AG04449 (cell line): ENCODE measurements around the gene CEBPE.

Source experiments
- CTCF ChIA-PET: fragments of 350-600 bp; formaldehyde crosslinking; extraction: SDS; loops from one replicate; lab custom pipeline; 2021; ENCODE audit warnings: antibody characterized with exemption; lab: Yijun Ruan, JAX
- POLR2A ChIA-PET: fragments of 400-600, 350-600 bp; formaldehyde crosslinking; extraction: SDS; loops from one replicate; lab custom pipeline; 2020; ENCODE audit warnings: antibody characterized with exemption, inconsistent platforms; lab: Yijun Ruan, JAX
- DNase-seq: peaks from one replicate; pipeline ENCODE4 v3.0.0-alpha.2; 2010; ENCODE audit warnings: low read depth, low spot score
- H3K4me3 ChIP-seq: 2 replicates; pipeline ENCODE4 v1.5.1; 2011; ENCODE audit warnings: low read depth, mild to moderate bottlenecking, control low read depth, low read length
- CTCF ChIP-seq: IDR thresholded peaks from one replicate; pipeline ENCODE4 v1.5.1; 2011; ENCODE audit warnings: mild to moderate bottlenecking, moderate library complexity, low read length, control low read depth, inconsistent platforms; ENCODE audit not compliant: insufficient read depth; ENCODE audit errors: missing control alignments

Gene CEBPE

GRCh38 chr14:23118506-23119362 is at the start of gene CEBPE:
CEBPE (minus strand) TSS chr14:23119255; CDS start chr14:23119091, 164 bp downstream.
- ChIA-PET POLR2A (no interaction called here), CTCF (interaction anchor here (0.7 to 20.1 kb wide), 10 partner anchors 24 to 177 kb away, joined by 3 to 1439 read pairs (median 8); partner anchors contain the start of gene SLC7A8)
- no peak for DNase-seq
- no peak within 1 kb of the TSS for H3K4me3 ChIP-seq
- no peak for TF ChIP-seq CTCF

- DNase-seq = no peak
- no peak for TF ChIP-seq CTCF
- ChIA-PET CTCF (interaction anchor here (1.8 to 25.6 kb wide), 3 partner anchors 10 to 50 kb away, joined by 4 to 1439 read pairs (median 67); partner anchors contain the start of genes CEBPE and SLC7A8), POLR2A (no interaction called here)
- no peak overlapping the region for H3K4me3 ChIP-seq
Observed at GRCh38 chr14:23168246-23168645, 49.2 kb upstream of the CEBPE start.

GRCh38 chr14:23167116-23167847 is 48.2 kb upstream of the CEBPE start:
- POLR2A ChIA-PET = no interaction called here
- no peak for TF ChIP-seq CTCF
- CTCF ChIA-PET = interaction anchor here (1.8 to 25.6 kb wide), 3 partner anchors 11 to 49 kb away, joined by 4 to 1439 read pairs (median 67); partner anchors contain the start of genes CEBPE and SLC7A8
- no peak overlapping the region for H3K4me3 ChIP-seq
- no peak for DNase-seq

GRCh38 chr14:23164949-23165348 is 45.9 kb upstream of the CEBPE start:
- POLR2A ChIA-PET = no interaction called here
- CTCF ChIA-PET = interaction anchor here (3.2 to 6.5 kb wide), 2 partner anchors 21 to 44 kb away, joined by 14 to 32 read pairs; partner anchors contain the start of gene SLC7A8
- no peak overlapping the region for H3K4me3 ChIP-seq
- DNase-seq = no peak
- no peak for TF ChIP-seq CTCF

GRCh38 chr14:23164250-23164649 is 45.2 kb upstream of the CEBPE start:
- TF ChIP-seq CTCF = no peak
- POLR2A ChIA-PET = no interaction called here
- H3K4me3 ChIP-seq = no peak overlapping the region
- CTCF ChIA-PET = interaction anchor here (0.7 to 6.5 kb wide), 4 partner anchors 14 to 43 kb away, joined by 3 to 32 read pairs (median 8); partner anchors contain the start of gene SLC7A8
- no peak for DNase-seq
